HL-60 (cell line): ENCODE measurements around the gene FKBP15.

Source experiments
- DNase-seq, 2 experiments: peaks; one replicate each; pipeline ENCODE4 v3.0.0-alpha.2; 2010 to 2020; ENCODE audit warnings: low read depth in 1 of 2, low spot score in 1 of 2
- H3K27ac ChIP-seq: fragments of 250-450 bp; sonication (Bioruptor Pico); replicated peaks from 2 replicates; pipeline ENCODE4 v1.5.1; 2020; ENCODE audit warnings: mild to moderate bottlenecking, moderate library complexity
- H3K27me3 ChIP-seq: fragments of 250-450 bp; sonication (Bioruptor Pico); 2 replicates; pipeline ENCODE4 v1.5.1; 2021; ENCODE audit warnings: mild to moderate bottlenecking, moderate library complexity; ENCODE audit not compliant: insufficient read depth, poor library complexity, severe bottlenecking
- H3K4me3 ChIP-seq: replicated peaks from 2 replicates; pipeline ENCODE4 v1.5.1; 2011; ENCODE audit warnings: mild to moderate bottlenecking, control low read depth, low read length; ENCODE audit not compliant: insufficient read depth
- GABPA ChIP-seq: IDR thresholded peaks from 2 replicates; pipeline ENCODE4 v1.6.1; 2012; ENCODE audit warnings: low read depth
- POLR2AphosphoS5 ChIP-seq: IDR thresholded peaks from 2 replicates; pipeline ENCODE4 v1.6.1; 2012; ENCODE audit warnings: low read depth
- SPI1 ChIP-seq: IDR thresholded peaks from 2 replicates; pipeline ENCODE4 v1.6.1; 2012; ENCODE audit warnings: low read depth, mild to moderate bottlenecking, borderline replicate concordance
- TF ChIP-seq, protein P1 (sequence below): IDR thresholded peaks from one replicate; pipeline ENCODE4 v1.5.1; 2011; ENCODE audit warnings: low read length, control low read depth, inconsistent platforms; ENCODE audit not compliant: insufficient read depth
- TF ChIP-seq, protein P2 (sequence below): IDR thresholded peaks from 2 replicates; pipeline ENCODE4 v1.6.1; 2012; ENCODE audit warnings: low read depth; ENCODE audit not compliant: insufficient replicate concordance

FKBP15 gene

DNA sequence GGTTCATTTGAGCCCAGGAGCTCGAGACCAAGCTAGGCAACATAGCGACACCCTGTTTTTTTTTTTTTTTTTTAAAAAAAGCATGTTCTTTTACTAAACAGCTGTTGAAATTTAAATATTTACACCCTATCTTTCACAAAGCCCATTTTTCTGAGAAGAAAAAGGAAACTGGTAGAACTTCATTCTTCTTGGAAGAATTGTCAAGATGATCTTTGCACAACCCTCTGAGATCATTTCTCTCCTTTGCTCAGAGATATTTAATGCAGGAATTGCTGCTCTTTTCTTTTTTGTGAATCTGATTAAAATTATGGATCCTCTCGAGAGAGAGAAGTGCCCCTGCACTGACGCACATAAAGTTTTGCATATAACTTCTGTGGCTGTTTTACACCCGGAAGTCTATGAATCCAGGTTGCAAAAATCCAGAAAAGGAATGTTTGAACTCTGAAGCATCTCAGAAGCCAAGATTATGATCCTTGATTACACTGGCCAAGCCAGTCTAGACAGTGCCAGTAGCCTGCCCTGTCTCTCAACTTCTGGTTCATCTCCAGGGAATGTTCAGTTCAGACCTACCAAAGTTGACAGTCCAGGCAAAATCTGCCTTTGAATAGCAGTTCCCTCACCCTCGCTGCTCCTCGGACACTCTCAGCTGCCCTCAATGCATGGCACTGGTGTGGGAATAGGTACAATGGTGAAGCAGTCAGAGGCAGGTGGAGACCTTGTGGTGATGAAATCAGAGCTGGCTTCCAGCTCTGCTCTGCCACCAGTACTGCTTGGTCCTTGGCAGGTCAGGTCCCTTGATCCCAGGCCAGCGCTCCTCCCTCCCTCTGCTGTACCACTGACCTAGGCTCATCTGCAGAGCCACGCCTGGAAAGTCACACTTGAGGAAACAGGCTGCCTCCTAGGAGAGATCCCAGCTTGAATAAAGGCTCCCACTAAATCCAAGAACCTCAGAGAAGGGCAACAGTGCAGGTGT is 83.6 kb downstream of the FKBP15 start:
- no peaks in the 10 kb centered on the region for H3K27me3 ChIP-seq
- no peak overlapping the region for H3K4me3 ChIP-seq
- DNase-seq: no peak
- H3K27ac ChIP-seq: no peak overlapping the region
- TF ChIP-seq, protein P1, sequence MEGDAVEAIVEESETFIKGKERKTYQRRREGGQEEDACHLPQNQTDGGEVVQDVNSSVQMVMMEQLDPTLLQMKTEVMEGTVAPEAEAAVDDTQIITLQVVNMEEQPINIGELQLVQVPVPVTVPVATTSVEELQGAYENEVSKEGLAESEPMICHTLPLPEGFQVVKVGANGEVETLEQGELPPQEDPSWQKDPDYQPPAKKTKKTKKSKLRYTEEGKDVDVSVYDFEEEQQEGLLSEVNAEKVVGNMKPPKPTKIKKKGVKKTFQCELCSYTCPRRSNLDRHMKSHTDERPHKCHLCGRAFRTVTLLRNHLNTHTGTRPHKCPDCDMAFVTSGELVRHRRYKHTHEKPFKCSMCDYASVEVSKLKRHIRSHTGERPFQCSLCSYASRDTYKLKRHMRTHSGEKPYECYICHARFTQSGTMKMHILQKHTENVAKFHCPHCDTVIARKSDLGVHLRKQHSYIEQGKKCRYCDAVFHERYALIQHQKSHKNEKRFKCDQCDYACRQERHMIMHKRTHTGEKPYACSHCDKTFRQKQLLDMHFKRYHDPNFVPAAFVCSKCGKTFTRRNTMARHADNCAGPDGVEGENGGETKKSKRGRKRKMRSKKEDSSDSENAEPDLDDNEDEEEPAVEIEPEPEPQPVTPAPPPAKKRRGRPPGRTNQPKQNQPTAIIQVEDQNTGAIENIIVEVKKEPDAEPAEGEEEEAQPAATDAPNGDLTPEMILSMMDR: no peak
- no peak for TF ChIP-seq SPI1
- no peak for TF ChIP-seq POLR2AphosphoS5
- TF ChIP-seq, protein P2, sequence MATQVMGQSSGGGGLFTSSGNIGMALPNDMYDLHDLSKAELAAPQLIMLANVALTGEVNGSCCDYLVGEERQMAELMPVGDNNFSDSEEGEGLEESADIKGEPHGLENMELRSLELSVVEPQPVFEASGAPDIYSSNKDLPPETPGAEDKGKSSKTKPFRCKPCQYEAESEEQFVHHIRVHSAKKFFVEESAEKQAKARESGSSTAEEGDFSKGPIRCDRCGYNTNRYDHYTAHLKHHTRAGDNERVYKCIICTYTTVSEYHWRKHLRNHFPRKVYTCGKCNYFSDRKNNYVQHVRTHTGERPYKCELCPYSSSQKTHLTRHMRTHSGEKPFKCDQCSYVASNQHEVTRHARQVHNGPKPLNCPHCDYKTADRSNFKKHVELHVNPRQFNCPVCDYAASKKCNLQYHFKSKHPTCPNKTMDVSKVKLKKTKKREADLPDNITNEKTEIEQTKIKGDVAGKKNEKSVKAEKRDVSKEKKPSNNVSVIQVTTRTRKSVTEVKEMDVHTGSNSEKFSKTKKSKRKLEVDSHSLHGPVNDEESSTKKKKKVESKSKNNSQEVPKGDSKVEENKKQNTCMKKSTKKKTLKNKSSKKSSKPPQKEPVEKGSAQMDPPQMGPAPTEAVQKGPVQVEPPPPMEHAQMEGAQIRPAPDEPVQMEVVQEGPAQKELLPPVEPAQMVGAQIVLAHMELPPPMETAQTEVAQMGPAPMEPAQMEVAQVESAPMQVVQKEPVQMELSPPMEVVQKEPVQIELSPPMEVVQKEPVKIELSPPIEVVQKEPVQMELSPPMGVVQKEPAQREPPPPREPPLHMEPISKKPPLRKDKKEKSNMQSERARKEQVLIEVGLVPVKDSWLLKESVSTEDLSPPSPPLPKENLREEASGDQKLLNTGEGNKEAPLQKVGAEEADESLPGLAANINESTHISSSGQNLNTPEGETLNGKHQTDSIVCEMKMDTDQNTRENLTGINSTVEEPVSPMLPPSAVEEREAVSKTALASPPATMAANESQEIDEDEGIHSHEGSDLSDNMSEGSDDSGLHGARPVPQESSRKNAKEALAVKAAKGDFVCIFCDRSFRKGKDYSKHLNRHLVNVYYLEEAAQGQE: no peak
- no peak for TF ChIP-seq GABPA

DNA sequence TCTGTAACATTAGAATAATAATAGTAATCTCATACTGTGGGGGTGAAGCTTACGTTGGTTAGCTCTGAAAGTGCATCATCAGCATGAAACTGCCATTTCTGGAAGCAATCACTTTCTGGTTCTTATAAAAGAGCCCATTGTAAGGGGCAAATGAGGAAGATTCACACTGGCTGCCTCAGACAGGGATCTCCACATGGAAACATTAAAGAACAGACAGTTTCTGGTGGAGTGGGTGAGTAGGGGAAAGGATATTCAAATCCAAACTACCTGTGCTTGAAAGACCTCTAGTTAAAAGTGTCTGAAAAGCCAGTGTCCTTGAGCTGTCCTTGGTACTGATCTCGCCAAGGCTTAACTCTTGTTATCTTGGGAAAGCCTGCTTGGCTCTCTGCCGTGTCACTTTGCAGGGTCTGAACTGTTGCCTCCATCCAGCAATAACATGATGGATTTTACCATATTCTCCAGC is 89.4 kb downstream of the FKBP15 start:
- peak in 1 of 2 experiments; percentile 29 for DNase-seq
- Histone ChIP-seq H3K4me3 (no peak overlapping the region), H3K27ac (no peak overlapping the region), H3K27me3 (no peaks in the 10 kb centered on the region)
- TF ChIP-seq, protein P2: peak; percentile 97
- no peak for TF ChIP-seq POLR2AphosphoS5

DNA sequence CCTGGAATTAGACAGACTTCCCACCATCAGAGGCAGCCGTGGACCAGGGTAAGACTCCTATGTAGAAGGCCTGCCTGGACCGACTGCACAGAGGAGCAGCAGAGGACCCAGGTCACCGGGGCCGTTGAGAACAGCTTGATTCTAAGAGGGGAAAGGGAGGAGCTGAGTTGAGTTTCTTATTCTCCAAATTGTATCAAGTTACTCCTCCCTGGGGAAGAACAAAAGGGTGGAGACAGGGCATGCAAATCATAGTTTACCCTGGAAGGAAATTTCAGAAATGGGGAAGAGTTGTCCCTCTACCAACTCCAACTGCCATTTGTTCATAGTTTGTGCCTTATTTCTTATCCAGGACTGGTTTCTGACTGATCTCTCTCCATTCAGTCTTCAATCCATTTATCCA is 91.2 kb downstream of the FKBP15 start:
- H3K27ac ChIP-seq: no peak overlapping the region
- no peaks in the 10 kb centered on the region for H3K27me3 ChIP-seq
- no peak for DNase-seq
- no peak for TF ChIP-seq GABPA
- H3K4me3 ChIP-seq: no peak overlapping the region

DNA sequence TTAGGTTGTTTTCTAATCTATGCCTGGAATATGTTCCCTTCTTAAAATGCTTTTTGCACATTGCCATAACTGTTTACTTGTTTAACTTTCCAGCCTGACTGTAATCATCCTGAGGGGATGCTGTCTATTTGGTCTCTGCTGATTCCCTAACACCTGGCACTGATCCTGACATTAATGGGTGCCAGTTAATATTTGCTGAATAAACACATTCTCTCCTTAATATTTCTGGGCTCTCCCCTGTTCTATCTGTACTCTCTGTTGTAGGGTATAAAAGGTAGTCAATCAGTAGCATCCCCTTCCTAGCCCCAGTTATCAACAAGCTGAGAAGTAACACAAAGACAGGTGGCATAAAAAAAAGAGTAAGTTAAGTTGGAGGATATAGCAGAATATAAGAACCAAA is 91.6 kb downstream of the FKBP15 start:
- H3K4me3 ChIP-seq: no peak overlapping the region
- no peak overlapping the region for H3K27ac ChIP-seq
- no peak for TF ChIP-seq SPI1
- TF ChIP-seq POLR2AphosphoS5: no peak
- TF ChIP-seq, protein P2: no peak
- no peak for TF ChIP-seq GABPA
- TF ChIP-seq, protein P1: no peak
- no peaks in the 10 kb centered on the region for H3K27me3 ChIP-seq
- DNase-seq: no peak
